Left colon (tissue), 2 donors: ENCODE data around the gene WFIKKN1. TPM values are rescaled to one million over a fixed set of nuclear protein-coding genes. Genes with fewer than 3 reads are reported as not detected.
A peak's percentile ranks its signal among the peaks of the same experiment; 100 is the strongest.

Source experiments
- ATAC-seq: fragments of 200-7000 bp; cut with Tn5 transposase; one replicate; pipeline ENCODE4 v1.9.1; 2020; ENCODE audit warnings: mild to moderate bottlenecking, moderate library complexity
- DNase-seq, 2 donors: peaks; one replicate each; pipeline ENCODE4 v3.0.0-alpha.2; 2020
- intact Hi-C, 2 donors: fragments of 100-400 bp; cut with DNase I in 1 of 2; cut with micrococcal nuclease in 1 of 2; formaldehyde crosslinking; loops; one replicate each; pipeline versions ENCODE4 v1.11.2 to v1.14.0; 2022; cut with DNase I, micrococcal nuclease
- total RNA-seq, 2 donors: library from RNA; stranded (reverse); fragmentation: NEBNext Ultra II Directional; extraction: Animal tissue kit (Norgen Biotek cat#: 25700); gene quantifications; one replicate each; pipeline ENCODE4 v1.2.1, GENCODE V29; 2021
- donor health status: DM: no; HTN: no; CAD: no.
- donor health status: DM: yes; HTN: yes; CAD: no.

WFIKKN1 gene
- total RNA-seq, 2 donors from 2014 or later, result 0.64 to 3.6 TPM

DNA sequence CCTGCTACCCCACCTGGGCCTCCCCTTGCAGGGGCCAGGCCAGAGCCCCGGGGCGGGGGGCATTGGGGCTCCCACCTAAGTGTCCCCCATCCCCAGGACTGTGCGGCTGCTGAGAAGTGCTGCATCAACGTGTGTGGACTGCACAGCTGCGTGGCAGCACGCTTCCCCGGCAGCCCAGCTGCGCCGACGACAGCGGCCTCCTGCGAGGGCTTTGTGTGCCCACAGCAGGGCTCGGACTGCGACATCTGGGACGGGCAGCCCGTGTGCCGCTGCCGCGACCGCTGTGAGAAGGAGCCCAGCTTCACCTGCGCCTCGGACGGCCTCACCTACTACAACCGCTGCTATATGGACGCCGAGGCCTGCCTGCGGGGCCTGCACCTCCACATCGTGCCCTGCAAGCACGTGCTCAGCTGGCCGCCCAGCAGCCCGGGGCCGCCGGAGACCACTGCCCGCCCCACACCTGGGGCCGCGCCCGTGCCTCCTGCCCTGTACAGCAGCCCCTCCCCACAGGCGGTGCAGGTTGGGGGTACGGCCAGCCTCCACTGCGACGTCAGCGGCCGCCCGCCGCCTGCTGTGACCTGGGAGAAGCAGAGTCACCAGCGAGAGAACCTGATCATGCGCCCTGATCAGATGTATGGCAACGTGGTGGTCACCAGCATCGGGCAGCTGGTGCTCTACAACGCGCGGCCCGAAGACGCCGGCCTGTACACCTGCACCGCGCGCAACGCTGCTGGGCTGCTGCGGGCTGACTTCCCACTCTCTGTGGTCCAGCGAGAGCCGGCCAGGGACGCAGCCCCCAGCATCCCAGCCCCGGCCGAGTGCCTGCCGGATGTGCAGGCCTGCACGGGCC lies 1.9 kb downstream of the WFIKKN1 start:
- DNase-seq, result no peak
- intact Hi-C loops, result no loop called here
- ATAC-seq, result no peak

GRCh38 chr16:633336-634050 lies 2.7 kb downstream of the WFIKKN1 start:
- no peak for DNase-seq
- intact Hi-C loops, result no loop called here
- no peak for ATAC-seq

GRCh38 chr16:634051-634670 lies 3.4 kb downstream of the WFIKKN1 start:
- ATAC-seq (no peak), DNase-seq (no peak)
- intact Hi-C loops, result no loop called here

- no peak for ATAC-seq
- no peak for DNase-seq
- intact Hi-C loops, result no loop called here
Measured at GRCh38 chr16:634996-635395, 4.2 kb downstream of the WFIKKN1 start.

DNA sequence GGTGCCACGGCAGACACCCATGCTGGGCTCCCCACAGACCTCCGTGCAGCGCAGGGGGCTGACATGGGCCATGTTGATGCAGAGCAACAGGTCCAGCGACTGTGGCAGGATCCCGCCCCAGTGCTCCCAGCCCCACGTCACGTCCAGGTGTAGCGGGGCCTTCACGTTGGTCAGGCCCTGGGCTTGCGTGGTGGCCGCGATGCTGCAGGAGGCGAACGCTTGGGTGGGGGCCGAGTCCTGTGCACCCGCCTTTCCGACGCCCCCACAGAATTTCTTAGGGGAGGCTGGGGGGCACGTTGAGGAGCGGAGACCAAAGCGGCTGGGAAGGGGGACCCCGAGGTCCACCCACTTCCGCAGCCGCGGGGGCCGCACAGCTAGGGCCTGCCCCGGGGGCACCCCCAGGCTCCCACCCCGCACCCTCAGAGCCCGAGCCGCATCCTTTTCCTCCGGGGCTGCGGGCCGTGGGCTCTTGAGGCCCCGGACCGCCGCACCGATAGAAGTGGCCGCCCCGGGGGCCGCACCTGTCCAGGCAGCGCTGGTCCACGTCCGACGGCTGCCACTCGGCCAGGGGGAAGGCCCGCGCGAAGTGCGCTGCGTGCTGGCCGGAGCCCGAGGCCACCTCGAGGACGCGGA lies 4.9 kb downstream of the WFIKKN1 start:
- DNase-seq (no peak), ATAC-seq (no peak)
- intact Hi-C loops, result no loop called here

DNA sequence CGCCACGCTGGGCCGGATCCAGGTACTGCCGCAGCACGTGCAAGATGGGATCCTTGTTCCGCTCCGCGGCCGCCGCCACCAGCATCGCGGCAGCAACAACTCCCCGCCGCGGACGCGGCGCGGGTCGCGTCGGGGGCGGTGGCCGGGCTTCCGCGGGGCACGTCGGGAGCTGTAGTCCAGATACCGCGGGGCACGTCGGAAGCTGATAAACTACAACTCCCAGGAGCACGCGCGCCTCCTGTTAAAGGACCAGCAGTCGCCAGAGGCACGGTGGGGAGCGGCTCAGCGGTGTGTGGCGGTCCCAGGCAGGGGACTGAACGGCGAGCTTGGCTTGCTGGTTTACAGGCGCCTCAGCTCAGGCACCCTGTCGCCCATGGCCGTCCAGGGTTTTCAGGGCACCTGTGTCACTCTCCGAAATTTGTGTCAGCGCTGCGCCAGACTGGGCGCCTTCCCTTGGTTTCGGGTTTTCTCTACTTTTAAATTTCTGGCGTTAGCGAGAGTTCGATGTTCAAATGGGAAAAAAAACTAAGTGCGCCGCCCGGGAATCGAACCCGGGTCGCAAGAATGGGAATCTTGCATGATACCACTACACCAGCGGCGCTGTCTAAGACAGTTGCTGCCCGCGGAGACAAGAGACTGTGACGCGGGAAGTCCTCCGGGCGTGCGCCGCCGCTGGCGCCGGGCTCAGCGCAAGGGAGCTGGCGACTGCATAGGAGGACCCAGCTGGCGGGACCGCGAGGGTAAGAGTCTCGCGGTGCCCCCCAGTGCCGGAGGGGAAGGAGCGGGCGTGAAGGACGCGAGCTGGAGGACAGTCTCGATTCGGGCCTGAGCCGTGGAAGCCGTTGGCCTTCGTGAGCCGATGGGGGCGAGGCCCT lies 5.7 kb downstream of the WFIKKN1 start, which contains the start of gene METTL26:
TSS of gene METTL26 (minus strand) at position 100 of the 875 bp plus-strand sequence. CDS start at position 85, 15 bp downstream.
- DNase-seq (peak; percentile 97 to 98), ATAC-seq (peak; percentile 84)
- intact Hi-C loops, result no loop called here

GRCh38 chr16:637081-638018 lies 6.6 kb downstream of the WFIKKN1 start:
- peak; percentile 71 for ATAC-seq
- intact Hi-C loops, result no loop called here

DNA sequence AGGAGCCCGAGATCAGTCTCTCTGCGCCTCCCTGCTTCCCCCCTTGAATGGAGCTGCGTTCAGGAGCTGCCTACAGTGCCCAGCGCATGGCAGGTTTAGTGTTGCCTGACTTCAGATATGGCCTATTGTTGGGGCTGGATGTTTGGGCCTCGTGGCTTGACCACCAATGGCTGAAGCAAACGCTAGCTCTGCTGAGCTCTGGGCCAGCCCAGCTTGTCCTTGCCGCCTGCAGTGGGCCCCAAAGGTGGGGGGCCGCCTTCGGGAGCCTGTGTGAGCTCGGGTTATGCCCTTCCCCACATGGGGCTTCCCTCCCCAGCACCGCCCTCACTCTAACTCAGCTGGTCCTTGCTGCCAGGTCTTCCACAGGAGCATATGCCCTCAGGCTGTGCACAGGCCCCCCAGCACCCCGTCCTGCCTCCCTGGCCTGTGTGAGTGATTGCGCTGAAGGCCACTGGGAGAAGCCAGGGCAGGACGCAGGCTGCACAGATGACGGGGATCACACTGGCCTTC lies 7.3 kb downstream of the WFIKKN1 start:
- ATAC-seq (no peak), DNase-seq (no peak)
- intact Hi-C loops, result no loop called here

More at GRCh38 chr16:637081-638018, 6.6 kb downstream of the WFIKKN1 start:
- peak; percentile 88 to 93 for DNase-seq

DNA sequence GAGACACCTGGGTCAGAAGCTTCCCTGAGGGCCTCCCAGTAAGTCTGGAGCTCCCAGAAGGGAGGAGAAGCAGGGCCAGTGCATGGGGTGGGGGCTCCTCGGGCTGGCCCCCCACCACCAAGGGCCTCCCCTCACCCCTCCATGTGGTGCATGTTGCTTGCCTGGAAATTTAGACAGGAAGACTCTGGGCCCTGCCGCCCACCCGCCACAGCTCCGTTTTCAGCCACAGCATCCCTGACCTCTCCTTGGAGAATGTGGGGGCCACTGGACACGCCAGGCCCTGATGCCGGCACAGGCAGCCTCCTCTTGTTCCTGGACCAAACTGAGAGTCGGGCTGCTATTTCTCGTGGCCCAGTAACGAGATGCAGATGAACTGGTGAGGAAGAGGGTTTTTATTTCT lies 8.1 kb downstream of the WFIKKN1 start:
- ATAC-seq (no peak), DNase-seq (no peak)
- intact Hi-C loops, result no loop called here

DNA sequence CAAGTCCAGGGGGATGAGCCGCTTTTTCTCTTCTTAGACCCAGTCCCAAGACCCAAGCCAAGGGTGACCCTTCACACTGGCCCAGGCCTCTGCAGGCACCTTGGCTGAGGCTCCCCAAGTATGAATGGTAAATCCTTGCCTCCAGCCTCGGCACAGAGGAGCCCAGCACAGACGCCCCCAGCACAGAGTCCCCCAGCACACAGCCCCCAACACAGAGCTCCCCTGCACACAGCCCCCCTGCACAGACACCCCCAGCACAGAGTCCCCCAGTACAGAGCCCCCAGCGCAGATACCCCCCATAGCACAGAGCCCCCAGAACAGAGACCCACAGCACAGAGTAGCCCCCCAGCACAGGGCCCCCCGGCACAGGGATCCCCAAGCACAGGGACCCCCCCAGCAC lies 9.8 kb downstream of the WFIKKN1 start:
- intact Hi-C loops, result no loop called here
- no peak for DNase-seq
- no peak for ATAC-seq

DNA sequence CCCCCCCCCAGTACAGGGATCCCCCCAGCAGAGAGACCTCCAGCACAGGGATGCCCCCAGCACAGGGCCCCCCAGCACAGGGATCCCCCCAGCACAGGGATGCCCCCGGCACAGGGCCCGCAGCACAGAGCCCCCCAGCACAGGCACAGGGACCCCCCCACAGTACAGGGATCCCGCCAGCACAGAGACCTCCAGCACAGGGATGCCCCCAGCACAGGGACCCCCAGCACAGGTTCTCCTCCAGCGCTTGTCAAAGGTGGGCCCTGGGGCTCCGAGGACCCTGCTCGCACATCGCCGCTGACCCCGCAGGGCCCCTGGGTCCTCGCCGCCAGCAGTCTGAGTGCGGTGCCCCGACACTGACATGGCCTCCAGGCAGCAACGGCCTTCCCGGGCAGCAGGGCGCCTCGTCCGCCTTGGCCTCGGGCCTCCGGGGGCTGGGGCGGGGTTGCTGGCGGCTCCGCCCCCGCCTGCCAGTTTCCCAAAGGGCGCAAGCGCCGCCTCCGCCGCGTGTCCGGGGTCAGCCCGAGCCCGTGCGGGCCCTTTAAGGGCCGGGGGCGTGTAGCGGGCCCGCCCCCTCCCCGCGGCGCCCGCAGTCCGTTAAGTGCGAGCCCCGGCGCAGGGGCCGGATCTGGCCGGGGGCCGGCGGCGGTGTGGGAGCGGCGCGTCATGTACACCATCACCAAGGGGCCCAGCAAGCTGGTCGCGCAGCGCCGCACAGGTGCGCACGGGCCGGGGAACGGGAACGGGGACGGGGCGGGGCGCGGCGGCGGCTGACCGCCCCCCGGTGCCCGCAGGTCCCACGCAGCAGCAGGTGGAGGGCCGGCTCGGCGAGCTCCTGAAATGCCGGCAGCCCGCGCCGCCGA lies 10.8 kb downstream of the WFIKKN1 start, which contains the start of gene MCRIP2:
TSS of gene MCRIP2 (plus strand) at position 503 of the 863 bp plus-strand sequence. CDS start at position 667, 164 bp downstream.
- ATAC-seq (peak; percentile 64), DNase-seq (peak; percentile 90 to 93)
- intact Hi-C loops, result no loop called here

- DNase-seq (peak; percentile 82 to 86), ATAC-seq (peak; percentile 66)
- intact Hi-C loops, result no loop called here
Measured at GRCh38 chr16:642189-643049, 11.6 kb downstream of the WFIKKN1 start.

DNA sequence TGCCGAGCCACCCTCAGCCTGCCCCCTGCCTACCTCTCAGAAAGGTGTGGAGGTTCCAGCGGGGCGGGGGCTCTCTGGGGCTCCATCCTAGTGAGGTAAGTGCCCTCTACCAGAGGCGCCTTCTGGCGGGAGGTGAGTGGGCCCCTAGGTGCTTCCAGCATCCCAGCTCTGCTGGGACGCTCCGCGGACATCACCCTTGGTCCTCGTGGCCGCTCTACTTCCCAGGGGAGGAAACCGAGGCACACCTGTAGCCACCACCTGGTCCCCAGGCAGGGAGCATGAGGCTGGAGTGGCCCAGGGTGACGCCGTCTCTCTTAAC lies 12.2 kb downstream of the WFIKKN1 start:
- intact Hi-C loops, result no loop called here
- DNase-seq (no peak), ATAC-seq (no peak)

- ATAC-seq (no peak), DNase-seq (no peak)
- intact Hi-C loops, result no loop called here
Measured at GRCh38 chr16:644556-644955, 13.8 kb downstream of the WFIKKN1 start.
